Colonic mucosa (tissue), 4 donors: ENCODE results near the gene ALOX15B. TPM values are rescaled to one million over a fixed set of nuclear protein-coding genes. Genes with fewer than 3 reads are reported as not detected.

ENCODE experiments used
- DNase-seq: peaks from one replicate; pipeline ENCODE4 v3.0.0-alpha.2; 2020
- H3K27ac ChIP-seq: fragments of 200-600 bp; one replicate; pipeline ENCODE4 v1.8.0; 2021
- H3K27me3 ChIP-seq: fragments of 200-600 bp; one replicate; pipeline ENCODE4 v1.8.0; 2021
- H3K36me3 ChIP-seq: fragments of 200-600 bp; one replicate; pipeline ENCODE4 v1.8.0; 2021
- H3K4me1 ChIP-seq: fragments of 200-600 bp; one replicate; pipeline ENCODE4 v1.8.0; 2021; ENCODE audit warnings: mild to moderate bottlenecking
- H3K4me3 ChIP-seq: fragments of 200-600 bp; one replicate; pipeline ENCODE4 v1.8.0; 2021
- H3K9ac ChIP-seq, 2 donors: one replicate each; pipeline ENCODE4 v1.7.0; 2013; ENCODE audit warnings: control low read depth in 2 of 2, low read depth in 2 of 2, low read length in 2 of 2
- H3K9me3 ChIP-seq: fragments of 200-600 bp; one replicate; pipeline ENCODE4 v1.8.0; 2021
- intact Hi-C: fragments of 100-400 bp; cut with DNase I; formaldehyde crosslinking; loops from one replicate; pipeline ENCODE4 v1.14.1; 2022
- total RNA-seq, 2 donors: library from RNA; stranded (reverse); fragmentation: NEBNext Ultra II Directional in 1 of 2; extraction: Animal tissue kit (Norgen Biotek cat#: 25700) in 1 of 2; gene quantifications; one replicate each; pipeline ENCODE4 v1.2.1, GENCODE V29; 2021
- TF ChIP-seq, protein P1 (sequence below): fragments of 200-600 bp; IDR thresholded peaks from one replicate; pipeline ENCODE4 v1.8.0; 2022; ENCODE audit warnings: antibody characterized with exemption, mild to moderate bottlenecking
- donor health status: healthy.
- donor health status: DM: no; HTN: no; CAD: no.
- donor health status: DM: no; HTN: no; CAD: no.

Gene ALOX15B, protein sequence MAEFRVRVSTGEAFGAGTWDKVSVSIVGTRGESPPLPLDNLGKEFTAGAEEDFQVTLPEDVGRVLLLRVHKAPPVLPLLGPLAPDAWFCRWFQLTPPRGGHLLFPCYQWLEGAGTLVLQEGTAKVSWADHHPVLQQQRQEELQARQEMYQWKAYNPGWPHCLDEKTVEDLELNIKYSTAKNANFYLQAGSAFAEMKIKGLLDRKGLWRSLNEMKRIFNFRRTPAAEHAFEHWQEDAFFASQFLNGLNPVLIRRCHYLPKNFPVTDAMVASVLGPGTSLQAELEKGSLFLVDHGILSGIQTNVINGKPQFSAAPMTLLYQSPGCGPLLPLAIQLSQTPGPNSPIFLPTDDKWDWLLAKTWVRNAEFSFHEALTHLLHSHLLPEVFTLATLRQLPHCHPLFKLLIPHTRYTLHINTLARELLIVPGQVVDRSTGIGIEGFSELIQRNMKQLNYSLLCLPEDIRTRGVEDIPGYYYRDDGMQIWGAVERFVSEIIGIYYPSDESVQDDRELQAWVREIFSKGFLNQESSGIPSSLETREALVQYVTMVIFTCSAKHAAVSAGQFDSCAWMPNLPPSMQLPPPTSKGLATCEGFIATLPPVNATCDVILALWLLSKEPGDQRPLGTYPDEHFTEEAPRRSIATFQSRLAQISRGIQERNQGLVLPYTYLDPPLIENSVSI
- total RNA-seq: under 1 TPM; 0.52 to 0.56 TPM

DNA sequence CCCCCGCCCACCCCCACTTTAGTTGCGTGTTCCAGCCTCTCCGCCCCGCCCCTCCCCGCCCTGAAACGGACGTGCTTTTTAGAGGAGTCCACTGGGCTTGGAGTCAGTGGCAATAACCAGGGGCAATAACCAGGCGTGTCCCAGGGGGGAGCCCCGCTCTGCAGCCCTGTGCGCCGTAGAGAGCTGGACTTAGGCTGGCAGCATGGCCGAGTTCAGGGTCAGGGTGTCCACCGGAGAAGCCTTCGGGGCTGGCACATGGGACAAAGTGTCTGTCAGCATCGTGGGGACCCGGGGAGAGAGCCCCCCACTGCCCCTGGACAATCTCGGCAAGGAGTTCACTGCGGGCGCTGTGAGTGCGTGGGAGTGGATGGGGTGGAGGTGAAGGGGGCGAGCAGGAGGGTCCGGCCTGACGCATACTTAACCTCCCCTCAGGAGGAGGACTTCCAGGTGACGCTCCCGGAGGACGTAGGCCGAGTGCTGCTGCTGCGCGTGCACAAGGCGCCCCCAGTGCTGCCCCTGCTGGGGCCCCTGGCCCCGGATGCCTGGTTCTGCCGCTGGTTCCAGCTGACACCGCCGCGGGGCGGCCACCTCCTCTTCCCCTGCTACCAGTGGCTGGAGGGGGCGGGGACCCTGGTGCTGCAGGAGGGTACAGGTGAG lies at the start of gene ALOX15B:
Gene ALOX15B, plus strand, starts transcription at position 106 of the 657 bp plus-strand sequence. Its CDS starts 97 bp downstream, at position 203.
- intact Hi-C loops: no loop called here
- no peaks in the 10 kb centered on the region for H3K27me3 ChIP-seq
- H3K4me1 ChIP-seq: no peaks in the 10 kb centered on the region
- TF ChIP-seq, protein P1, sequence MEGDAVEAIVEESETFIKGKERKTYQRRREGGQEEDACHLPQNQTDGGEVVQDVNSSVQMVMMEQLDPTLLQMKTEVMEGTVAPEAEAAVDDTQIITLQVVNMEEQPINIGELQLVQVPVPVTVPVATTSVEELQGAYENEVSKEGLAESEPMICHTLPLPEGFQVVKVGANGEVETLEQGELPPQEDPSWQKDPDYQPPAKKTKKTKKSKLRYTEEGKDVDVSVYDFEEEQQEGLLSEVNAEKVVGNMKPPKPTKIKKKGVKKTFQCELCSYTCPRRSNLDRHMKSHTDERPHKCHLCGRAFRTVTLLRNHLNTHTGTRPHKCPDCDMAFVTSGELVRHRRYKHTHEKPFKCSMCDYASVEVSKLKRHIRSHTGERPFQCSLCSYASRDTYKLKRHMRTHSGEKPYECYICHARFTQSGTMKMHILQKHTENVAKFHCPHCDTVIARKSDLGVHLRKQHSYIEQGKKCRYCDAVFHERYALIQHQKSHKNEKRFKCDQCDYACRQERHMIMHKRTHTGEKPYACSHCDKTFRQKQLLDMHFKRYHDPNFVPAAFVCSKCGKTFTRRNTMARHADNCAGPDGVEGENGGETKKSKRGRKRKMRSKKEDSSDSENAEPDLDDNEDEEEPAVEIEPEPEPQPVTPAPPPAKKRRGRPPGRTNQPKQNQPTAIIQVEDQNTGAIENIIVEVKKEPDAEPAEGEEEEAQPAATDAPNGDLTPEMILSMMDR: no peak
- H3K9me3 ChIP-seq: no peaks in the 10 kb centered on the region
- no peaks in the 10 kb centered on the region for H3K36me3 ChIP-seq
- peak within 1 kb of the TSS; percentile 35 to 46 for H3K9ac ChIP-seq
- H3K27ac ChIP-seq: no peak within 1 kb of the TSS
- H3K4me3 ChIP-seq: peak within 1 kb of the TSS; percentile 6
- peak; percentile 73 for DNase-seq

DNA sequence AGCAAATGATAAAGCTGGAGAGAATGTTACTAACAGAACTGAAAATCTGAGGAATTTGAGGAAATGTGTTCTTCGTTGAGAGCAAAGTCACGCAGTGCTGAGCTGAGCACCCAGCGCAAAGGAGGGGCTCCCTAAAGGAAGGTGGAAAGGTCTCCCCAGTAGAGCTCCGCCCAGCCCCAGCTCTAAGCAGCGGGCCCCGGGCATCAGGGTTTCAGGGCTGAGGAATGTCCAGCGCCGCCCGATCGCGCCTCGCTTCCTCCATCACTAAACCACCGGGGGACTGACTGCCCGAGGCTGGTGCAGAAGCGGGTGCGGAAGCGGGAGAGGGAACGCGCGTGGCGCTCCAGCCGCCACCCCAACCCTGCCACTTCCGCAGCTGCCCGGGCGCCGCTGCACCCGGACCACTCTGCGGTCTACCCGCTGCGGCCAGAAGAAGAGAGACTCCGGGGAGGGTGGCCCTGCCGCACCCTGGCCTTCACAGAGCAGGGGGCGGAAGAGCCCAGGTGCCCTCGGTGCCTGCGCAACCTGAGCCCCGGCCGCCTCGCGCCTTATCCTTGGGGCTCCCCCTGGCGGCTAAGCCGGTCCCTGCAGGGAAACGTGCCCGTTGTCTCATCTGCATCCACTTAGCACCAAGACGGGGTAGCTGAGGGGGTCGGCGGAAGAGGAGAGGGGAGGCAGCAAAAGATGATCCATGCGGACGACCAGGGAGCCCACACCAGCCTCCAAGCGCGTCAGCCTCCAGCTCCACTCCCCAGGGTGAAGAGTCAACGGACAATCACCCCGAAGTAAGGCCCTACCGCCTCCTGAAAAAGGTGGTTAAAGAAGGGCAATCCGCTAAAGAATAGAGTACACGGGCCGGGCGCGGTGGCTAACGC lies 48.8 kb upstream of the ALOX15B start:
- Histone ChIP-seq H3K36me3 (no peaks in the 10 kb centered on the region), H3K4me1 (no peaks in the 10 kb centered on the region), H3K9ac (peak overlapping the region; percentile 61 to 71), H3K4me3 (peak overlapping the region; percentile 71), H3K27ac (peak overlapping the region; percentile 52), H3K27me3 (no peaks in the 10 kb centered on the region), H3K9me3 (no peaks in the 10 kb centered on the region)
- peak; percentile 94 for DNase-seq
- intact Hi-C loops: loop anchor here (2.0 to 5.0 kb wide), 4 partner anchors 67 to 248 kb away; no protein-coding TSS in a partner anchor
- TF ChIP-seq, protein P1: peak; percentile 94

DNA sequence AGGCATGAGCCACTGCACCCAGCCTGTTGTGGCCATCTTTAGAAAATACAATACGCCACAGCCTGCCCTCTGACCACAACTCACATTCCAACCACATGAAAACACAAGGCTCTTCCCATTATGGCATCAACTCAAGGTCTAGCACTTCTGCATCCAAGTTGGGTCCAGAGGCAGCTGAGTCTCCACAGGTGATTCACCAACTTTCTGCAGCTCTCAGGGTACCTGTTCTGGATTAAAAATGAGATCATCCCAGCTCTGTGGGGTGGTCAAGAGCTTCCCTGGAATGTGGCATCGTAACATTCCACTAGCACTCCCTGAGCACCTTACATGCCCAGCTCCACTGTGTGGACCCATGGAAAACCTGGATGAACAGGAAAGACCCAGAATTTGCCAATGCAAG lies 46.3 kb upstream of the ALOX15B start:
- H3K36me3 ChIP-seq: no peaks in the 10 kb centered on the region
- H3K27ac ChIP-seq: no peak overlapping the region
- intact Hi-C loops: loop anchor here (5.0 kb wide), 1 partner anchor 65 kb away; no protein-coding TSS in a partner anchor
- no peaks in the 10 kb centered on the region for H3K9me3 ChIP-seq
- TF ChIP-seq, protein P1: no peak
- no peaks in the 10 kb centered on the region for H3K4me1 ChIP-seq
- H3K4me3 ChIP-seq: no peak overlapping the region
- no peak overlapping the region for H3K9ac ChIP-seq
- no peaks in the 10 kb centered on the region for H3K27me3 ChIP-seq
- no peak for DNase-seq

DNA sequence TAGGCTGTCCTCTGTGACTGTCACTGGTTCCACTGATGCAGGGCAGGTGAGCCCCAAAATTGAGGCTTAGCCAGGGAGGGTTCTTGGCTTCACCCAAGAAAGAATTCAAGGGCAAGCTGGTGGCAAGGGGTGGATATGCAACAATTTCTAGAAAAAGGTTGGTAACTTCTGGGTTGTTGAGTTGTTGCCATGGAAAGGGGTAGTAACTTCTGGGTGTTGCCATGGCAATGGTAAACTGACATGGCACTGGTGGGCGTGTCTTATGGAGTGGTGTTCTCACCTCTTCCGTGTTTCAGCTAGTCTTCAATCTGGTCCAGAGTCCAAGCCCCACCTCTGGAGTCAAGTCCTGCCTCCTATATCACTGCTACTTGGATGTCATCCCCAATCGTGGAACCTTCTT lies 45.9 kb upstream of the ALOX15B start:
- DNase-seq: no peak
- Histone ChIP-seq H3K4me1 (no peaks in the 10 kb centered on the region), H3K9ac (no peak overlapping the region), H3K9me3 (no peaks in the 10 kb centered on the region), H3K36me3 (no peaks in the 10 kb centered on the region), H3K27me3 (no peaks in the 10 kb centered on the region), H3K4me3 (no peak overlapping the region), H3K27ac (no peak overlapping the region)
- intact Hi-C loops: loop anchor here (5.0 kb wide), 1 partner anchor 64 kb away; no protein-coding TSS in a partner anchor
- TF ChIP-seq, protein P1: no peak
